ENCODE results near the gene PLCH2.
A peak's percentile ranks its signal among the peaks of the same experiment; 100 is the strongest.

The PLCH2 gene

DNA sequence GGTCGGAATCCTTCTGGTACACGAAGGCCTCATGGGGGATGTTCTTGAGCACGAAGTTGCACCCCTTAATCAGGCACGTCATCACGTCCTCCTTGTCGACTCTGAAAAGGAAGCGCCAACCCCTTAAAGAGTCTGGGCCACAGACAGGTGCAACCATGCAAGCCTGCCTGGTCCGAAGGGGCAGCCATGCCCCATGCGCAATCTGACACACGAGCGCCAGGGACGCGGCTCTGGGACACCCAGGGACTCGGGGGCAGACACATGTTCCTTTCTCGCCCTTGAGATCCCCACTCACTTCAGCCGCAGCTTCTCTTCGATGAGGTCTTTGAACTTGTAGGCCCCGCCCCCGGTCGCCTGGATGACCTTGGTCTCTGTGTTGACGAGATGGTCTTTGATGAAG, 44.7 kb downstream of the PLCH2 start:
- Histone ChIP-seq H3K9ac (ENCODE audit: low read length) (no peak overlapping the region), H3F3A (ENCODE audit: insufficient read depth) (no peaks in the 10 kb centered on the region), H3K27ac (ENCODE audit: low read depth, low read length) (no peak overlapping the region), H2AFZ (ENCODE audit: low read depth, low read length, severe bottlenecking) (no peak overlapping the region), H3K36me3 (ENCODE audit: low read length) (no peaks in the 10 kb centered on the region), H3K79me2 (ENCODE audit: insufficient read depth, low read length) (peaks cover 37% of the 10 kb centered on the region), H4K20me1 (ENCODE audit: low read depth, low read length) (0 out of 2 replicates have a peak, but pooled peaks cover 2% of the 10 kb centered on the region), H3K27me3 (ENCODE audit: low read length) (no peaks in the 10 kb centered on the region), H3K9me2 (replicated peaks; ENCODE audit: insufficient read depth, low read length) (no peaks in the 10 kb centered on the region), H3K4me3 (ENCODE audit: insufficient read depth, low read length, poor library complexity, severe bottlenecking) (no peak overlapping the region), H3K4me2 (ENCODE audit: low read depth, low read length, poor library complexity, severe bottlenecking) (no peak overlapping the region), H3K9me3 (ENCODE audit: insufficient read depth, low read length) (no peaks in the 10 kb centered on the region)
- no peak for TF ChIP-seq EZH2phosphoT487 (conservative IDR thresholded peaks at IDR 0.05; ENCODE audit: low read length)
- TF ChIP-seq, protein P1, sequence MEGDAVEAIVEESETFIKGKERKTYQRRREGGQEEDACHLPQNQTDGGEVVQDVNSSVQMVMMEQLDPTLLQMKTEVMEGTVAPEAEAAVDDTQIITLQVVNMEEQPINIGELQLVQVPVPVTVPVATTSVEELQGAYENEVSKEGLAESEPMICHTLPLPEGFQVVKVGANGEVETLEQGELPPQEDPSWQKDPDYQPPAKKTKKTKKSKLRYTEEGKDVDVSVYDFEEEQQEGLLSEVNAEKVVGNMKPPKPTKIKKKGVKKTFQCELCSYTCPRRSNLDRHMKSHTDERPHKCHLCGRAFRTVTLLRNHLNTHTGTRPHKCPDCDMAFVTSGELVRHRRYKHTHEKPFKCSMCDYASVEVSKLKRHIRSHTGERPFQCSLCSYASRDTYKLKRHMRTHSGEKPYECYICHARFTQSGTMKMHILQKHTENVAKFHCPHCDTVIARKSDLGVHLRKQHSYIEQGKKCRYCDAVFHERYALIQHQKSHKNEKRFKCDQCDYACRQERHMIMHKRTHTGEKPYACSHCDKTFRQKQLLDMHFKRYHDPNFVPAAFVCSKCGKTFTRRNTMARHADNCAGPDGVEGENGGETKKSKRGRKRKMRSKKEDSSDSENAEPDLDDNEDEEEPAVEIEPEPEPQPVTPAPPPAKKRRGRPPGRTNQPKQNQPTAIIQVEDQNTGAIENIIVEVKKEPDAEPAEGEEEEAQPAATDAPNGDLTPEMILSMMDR (IDR thresholded peaks at IDR 0.05; ENCODE audit: insufficient read depth, low read length, poor library complexity, severe bottlenecking), result no peak

DNA sequence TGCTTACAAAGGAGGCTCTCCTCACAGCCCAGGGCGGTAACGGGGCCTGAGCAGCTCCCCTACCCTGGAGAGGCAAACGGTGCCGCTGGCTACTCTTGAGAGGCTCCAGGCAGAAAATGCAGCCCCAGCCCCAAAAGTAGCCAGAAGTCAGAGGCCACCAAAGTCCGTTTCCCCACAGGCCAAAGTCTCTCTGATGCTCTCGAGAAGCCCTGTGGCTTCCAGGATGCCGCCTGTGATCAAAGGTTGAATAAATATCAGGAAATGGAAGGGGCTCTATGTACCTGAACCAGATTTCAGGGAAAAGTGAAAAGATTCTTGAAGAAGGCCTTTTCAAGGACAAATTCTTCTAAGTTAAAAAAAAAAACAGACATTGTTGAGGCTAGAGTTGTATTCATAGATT, 46.1 kb downstream of the PLCH2 start:
- Histone ChIP-seq H3K27me3 (ENCODE audit: low read length) (no peaks in the 10 kb centered on the region), H3K79me2 (ENCODE audit: insufficient read depth, low read length) (peaks cover 39% of the 10 kb centered on the region), H3F3A (ENCODE audit: insufficient read depth) (no peaks in the 10 kb centered on the region), H4K20me1 (ENCODE audit: low read depth, low read length) (0 out of 2 replicates have a peak, but pooled peaks cover 2% of the 10 kb centered on the region), H3K4me3 (ENCODE audit: insufficient read depth, low read length, poor library complexity, severe bottlenecking) (no peak overlapping the region), H3K9me3 (ENCODE audit: insufficient read depth, low read length) (no peaks in the 10 kb centered on the region), H2AFZ (ENCODE audit: low read depth, low read length, severe bottlenecking) (no peak overlapping the region), H3K36me3 (ENCODE audit: low read length) (no peaks in the 10 kb centered on the region), H3K9ac (ENCODE audit: low read length) (no peak overlapping the region), H3K27ac (ENCODE audit: low read depth, low read length) (no peak overlapping the region), H3K9me2 (replicated peaks; ENCODE audit: insufficient read depth, low read length) (no peaks in the 10 kb centered on the region), H3K4me2 (ENCODE audit: low read depth, low read length, poor library complexity, severe bottlenecking) (no peak overlapping the region)
- TF ChIP-seq, protein P1 (IDR thresholded peaks at IDR 0.05; ENCODE audit: insufficient read depth, low read length, poor library complexity, severe bottlenecking), result no peak
- no peak for TF ChIP-seq EZH2phosphoT487 (conservative IDR thresholded peaks at IDR 0.05; ENCODE audit: low read length)

DNA sequence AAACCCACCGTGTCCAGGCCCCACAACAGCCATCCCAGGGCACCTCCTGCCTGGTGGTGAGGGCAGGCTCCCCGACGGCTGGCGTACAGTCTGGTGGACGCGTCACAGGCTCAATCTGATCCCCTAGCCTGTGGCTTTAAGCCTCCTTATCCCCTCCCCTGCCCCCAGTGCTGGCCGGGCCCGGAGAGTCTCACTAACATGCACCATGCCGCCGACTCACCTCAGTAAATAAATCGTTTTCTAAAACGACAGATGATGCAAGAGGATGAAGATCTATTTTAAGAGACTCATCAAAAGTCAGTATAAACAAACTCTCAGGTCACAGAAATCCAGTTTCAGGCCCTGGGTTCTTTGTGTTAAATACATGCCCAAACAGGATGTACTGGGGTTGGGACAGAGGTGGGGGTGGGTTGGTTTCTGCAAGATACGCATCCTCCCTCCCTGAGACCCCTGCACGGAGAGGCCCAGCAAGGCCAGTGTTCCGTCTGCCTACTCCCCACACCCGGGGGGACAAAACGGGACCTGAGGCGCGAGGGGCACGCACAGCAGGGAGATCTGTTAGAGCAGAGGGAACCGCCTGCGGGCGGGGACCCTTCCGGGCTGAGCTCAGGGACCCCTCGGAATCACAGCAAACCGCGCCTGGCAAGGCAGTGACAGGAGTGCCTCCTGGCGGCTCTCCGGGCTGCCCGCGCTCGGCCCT, 47.3 kb downstream of the PLCH2 start:
- Histone ChIP-seq H3K36me3 (ENCODE audit: low read length) (no peaks in the 10 kb centered on the region), H2AFZ (ENCODE audit: low read depth, low read length, severe bottlenecking) (no peak overlapping the region), H3K27me3 (ENCODE audit: low read length) (no peaks in the 10 kb centered on the region), H3K4me2 (ENCODE audit: low read depth, low read length, poor library complexity, severe bottlenecking) (no peak overlapping the region), H3F3A (ENCODE audit: insufficient read depth) (no peaks in the 10 kb centered on the region), H3K9me2 (replicated peaks; ENCODE audit: insufficient read depth, low read length) (no peaks in the 10 kb centered on the region), H3K27ac (ENCODE audit: low read depth, low read length) (no peak overlapping the region), H3K9me3 (ENCODE audit: insufficient read depth, low read length) (no peaks in the 10 kb centered on the region), H3K79me2 (ENCODE audit: insufficient read depth, low read length) (peaks cover 39% of the 10 kb centered on the region), H3K4me3 (ENCODE audit: insufficient read depth, low read length, poor library complexity, severe bottlenecking) (no peak overlapping the region), H3K9ac (ENCODE audit: low read length) (no peak overlapping the region), H4K20me1 (ENCODE audit: low read depth, low read length) (0 out of 2 replicates have a peak, but pooled peaks cover 2% of the 10 kb centered on the region)
- no peak for TF ChIP-seq EZH2phosphoT487 (conservative IDR thresholded peaks at IDR 0.05; ENCODE audit: low read length)

DNA sequence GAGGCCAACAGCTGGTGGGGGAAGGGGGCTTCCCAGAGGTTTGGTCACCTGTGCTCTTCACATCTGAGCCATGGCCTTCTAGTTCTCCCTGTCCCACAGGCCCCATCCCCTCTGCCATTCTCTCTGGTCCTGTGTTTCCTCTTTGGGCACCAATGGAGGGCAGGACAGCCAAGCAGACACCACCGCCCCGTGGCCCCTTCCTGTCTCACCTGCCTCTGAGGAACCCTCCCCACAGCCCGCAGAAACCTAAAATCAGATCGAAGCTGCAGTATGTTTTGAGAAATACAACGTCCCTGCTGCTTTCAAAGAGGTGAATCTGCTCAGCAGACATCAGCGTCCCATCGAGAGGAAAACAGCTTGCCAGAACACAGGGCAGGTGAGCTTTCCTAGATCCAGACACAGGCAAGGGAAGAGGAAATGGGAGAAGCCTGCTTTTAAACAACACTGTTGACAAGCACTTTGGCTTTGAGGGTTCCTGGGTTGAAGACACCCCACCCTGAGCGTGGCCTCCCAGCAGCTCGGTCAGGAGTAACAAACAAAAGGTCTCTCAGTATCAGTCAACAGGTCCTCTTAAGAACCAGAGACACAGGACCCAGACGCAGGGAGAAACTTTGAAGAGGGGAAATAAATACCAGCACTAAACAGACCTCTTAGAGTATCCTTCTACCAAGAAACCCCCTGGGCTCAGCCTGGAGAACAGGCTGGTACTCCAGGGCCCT, 48.0 kb downstream of the PLCH2 start:
- Histone ChIP-seq H3F3A (ENCODE audit: insufficient read depth) (no peaks in the 10 kb centered on the region), H3K4me2 (ENCODE audit: low read depth, low read length, poor library complexity, severe bottlenecking) (peak overlapping the region; percentile 69), H3K9me2 (replicated peaks; ENCODE audit: insufficient read depth, low read length) (no peaks in the 10 kb centered on the region), H3K36me3 (ENCODE audit: low read length) (no peaks in the 10 kb centered on the region), H3K9ac (ENCODE audit: low read length) (no peak overlapping the region), H3K27me3 (ENCODE audit: low read length) (no peaks in the 10 kb centered on the region), H3K4me3 (ENCODE audit: insufficient read depth, low read length, poor library complexity, severe bottlenecking) (no peak overlapping the region), H4K20me1 (ENCODE audit: low read depth, low read length) (0 out of 2 replicates have a peak, but pooled peaks cover 2% of the 10 kb centered on the region), H3K79me2 (ENCODE audit: insufficient read depth, low read length) (peaks cover 39% of the 10 kb centered on the region), H2AFZ (ENCODE audit: low read depth, low read length, severe bottlenecking) (no peak overlapping the region), H3K9me3 (ENCODE audit: insufficient read depth, low read length) (no peaks in the 10 kb centered on the region), H3K27ac (ENCODE audit: low read depth, low read length) (no peak overlapping the region)
- TF ChIP-seq, protein P1 (IDR thresholded peaks at IDR 0.05; ENCODE audit: insufficient read depth, low read length, poor library complexity, severe bottlenecking), result no peak
- no peak for TF ChIP-seq EZH2phosphoT487 (conservative IDR thresholded peaks at IDR 0.05; ENCODE audit: low read length)
